ENCODE measurements around the gene SLC14A1. TPM values are rescaled to one million over a fixed set of nuclear protein-coding genes. Genes with fewer than 3 reads are reported as not detected.

SLC14A1 gene
- total RNA-seq, 1 experiment from 2014 or later: 2.3 TPM

GRCh38 chr18:45738660-45739059, 14.7 kb downstream of the SLC14A1 start:
- Histone ChIP-seq H3K9me2 (replicated peaks; ENCODE audit: low read length) (no peaks in the 10 kb centered on the region), H3K9ac (ENCODE audit: low read length) (no peak overlapping the region), H3K4me2 (ENCODE audit: low read length) (no peak overlapping the region), H3K27ac (ENCODE audit: low read length) (no peak overlapping the region), H3K79me2 (ENCODE audit: low read length) (no peaks in the 10 kb centered on the region), H3K27me3 (ENCODE audit: low read length) (no peaks in the 10 kb centered on the region), H3K9me3 (ENCODE audit: low read length) (no peaks in the 10 kb centered on the region), H3K4me1 (ENCODE audit: insufficient read depth, low read length) (no peaks in the 10 kb centered on the region), H2AFZ (ENCODE audit: low read length) (no peak overlapping the region), H3K36me3 (ENCODE audit: low read depth, low read length) (no peaks in the 10 kb centered on the region), H3F3A (ENCODE audit: low read length, unreplicated experiment) (no peaks in the 10 kb centered on the region), H4K20me1 (ENCODE audit: low read length) (no peaks in the 10 kb centered on the region), H3K4me3 (ENCODE audit: low read length) (no peak overlapping the region)
- intact Hi-C loops (cut with micrococcal nuclease): no loop called here
- ChIA-PET POLR2A (ENCODE audit: unreplicated experiment) (no interaction called here), CTCF (interaction anchor here (0.5 to 0.6 kb wide), 2 partner anchors 13 to 117 kb away, joined by 3 to 4 read pairs; no protein-coding TSS in a partner anchor)
- no peak for TF ChIP-seq CTCF (conservative IDR thresholded peaks at IDR 0.05; ENCODE audit: low read depth, low read length)
- no peak for TF ChIP-seq EZH2phosphoT487 (IDR thresholded peaks at IDR 0.05; ENCODE audit: borderline replicate concordance, low read length)
- TF ChIP-seq EZH2 (IDR thresholded peaks at IDR 0.05; ENCODE audit: low read length, unreplicated experiment): no peak
- ATAC-seq (peak; percentile 37; the same call in 1 of the 2 replicates), DNase-seq (no peak)
- no TSS peak for BruUV-seq (replicated peaks)

- no peaks in the 10 kb centered on the region for H3K36me3 ChIP-seq (ENCODE audit: low read depth, low read length)
- ATAC-seq (no peak), DNase-seq (no peak)
- no peak overlapping the region for H3K4me3 ChIP-seq (ENCODE audit: low read length)
- no peaks in the 10 kb centered on the region for H3K9me3 ChIP-seq (ENCODE audit: low read length)
- POLR2A ChIA-PET (ENCODE audit: unreplicated experiment): no interaction called here
- H3K9ac ChIP-seq (ENCODE audit: low read length): no peak overlapping the region
- no peaks in the 10 kb centered on the region for H4K20me1 ChIP-seq (ENCODE audit: low read length)
- H3F3A ChIP-seq (ENCODE audit: low read length, unreplicated experiment): no peaks in the 10 kb centered on the region
- no peak overlapping the region for H3K27ac ChIP-seq (ENCODE audit: low read length)
- H2AFZ ChIP-seq (ENCODE audit: low read length): no peak overlapping the region
- no peaks in the 10 kb centered on the region for H3K79me2 ChIP-seq (ENCODE audit: low read length)
- no peaks in the 10 kb centered on the region for H3K4me1 ChIP-seq (ENCODE audit: insufficient read depth, low read length)
- CTCF ChIA-PET: interaction anchor here (0.5 kb wide), 1 partner anchor 13 kb away, joined by 4 read pairs; no protein-coding TSS in a partner anchor
- intact Hi-C loops (cut with micrococcal nuclease): no loop called here
- TF ChIP-seq EZH2phosphoT487 (IDR thresholded peaks at IDR 0.05; ENCODE audit: borderline replicate concordance, low read length) (no peak), CTCF (conservative IDR thresholded peaks at IDR 0.05; ENCODE audit: low read depth, low read length) (no peak), EZH2 (IDR thresholded peaks at IDR 0.05; ENCODE audit: low read length, unreplicated experiment) (no peak)
- no TSS peak for BruUV-seq (replicated peaks)
- H3K4me2 ChIP-seq (ENCODE audit: low read length): no peak overlapping the region
- no peaks in the 10 kb centered on the region for H3K9me2 ChIP-seq (replicated peaks; ENCODE audit: low read length)
- no peaks in the 10 kb centered on the region for H3K27me3 ChIP-seq (ENCODE audit: low read length)
These were observed 15.3 kb downstream of the SLC14A1 start for GRCh38 chr18:45739268-45739667.

GRCh38 chr18:45739848-45740247, 15.9 kb downstream of the SLC14A1 start:
- Histone ChIP-seq H3K27ac (ENCODE audit: low read length) (no peak overlapping the region), H3K36me3 (ENCODE audit: low read depth, low read length) (no peaks in the 10 kb centered on the region), H3K9ac (ENCODE audit: low read length) (no peak overlapping the region), H3K27me3 (ENCODE audit: low read length) (no peaks in the 10 kb centered on the region), H3K4me1 (ENCODE audit: insufficient read depth, low read length) (no peaks in the 10 kb centered on the region), H3K79me2 (ENCODE audit: low read length) (no peaks in the 10 kb centered on the region), H3K9me2 (replicated peaks; ENCODE audit: low read length) (no peaks in the 10 kb centered on the region), H4K20me1 (ENCODE audit: low read length) (no peaks in the 10 kb centered on the region), H3K9me3 (ENCODE audit: low read length) (no peaks in the 10 kb centered on the region), H3F3A (ENCODE audit: low read length, unreplicated experiment) (no peaks in the 10 kb centered on the region), H2AFZ (ENCODE audit: low read length) (no peak overlapping the region), H3K4me3 (ENCODE audit: low read length) (no peak overlapping the region), H3K4me2 (ENCODE audit: low read length) (no peak overlapping the region)
- intact Hi-C loops (cut with micrococcal nuclease): no loop called here
- ChIA-PET CTCF (no interaction called here), POLR2A (ENCODE audit: unreplicated experiment) (no interaction called here)
- ATAC-seq (no peak), DNase-seq (no peak)
- no TSS peak for BruUV-seq (replicated peaks)
- TF ChIP-seq CTCF (conservative IDR thresholded peaks at IDR 0.05; ENCODE audit: low read depth, low read length) (no peak), EZH2phosphoT487 (IDR thresholded peaks at IDR 0.05; ENCODE audit: borderline replicate concordance, low read length) (no peak), EZH2 (IDR thresholded peaks at IDR 0.05; ENCODE audit: low read length, unreplicated experiment) (no peak)

Measured in PC-3 (cell line).